A549 (cell line): ENCODE results near the gene ABCF2. TPM values are rescaled to one million over a fixed set of nuclear protein-coding genes. Genes with fewer than 3 reads are reported as not detected.

ENCODE experiments used
- ATAC-seq, 2 experiments: fragments of 200-7000 bp in 1 of 2; fragments of >200 bp in 1 of 2; cut with Nextera tagmentation in 1 of 2; cut with Tn5 transposase in 1 of 2; 3 replicates each; pipeline versions ENCODE4 v1.8.0 to v1.9.1; 2018 to 2020; ENCODE audit warnings: mild to moderate bottlenecking in 1 of 2, moderate library complexity in 1 of 2
- CTCF ChIA-PET: fragments of 300-600 bp; sonication (Branson Sonifier 250); formaldehyde crosslinking; extraction: SDS; loops from one replicate; lab custom pipeline; 2021; ENCODE audit warnings: antibody characterized with exemption, inconsistent platforms; lab: Yijun Ruan, JAX
- POLR2A ChIA-PET: fragments of 350-600 bp; formaldehyde crosslinking; extraction: SDS; loops from one replicate; lab custom pipeline; 2021; ENCODE audit warnings: antibody characterized with exemption, inconsistent platforms; lab: Yijun Ruan, JAX
- DNase-seq, 2 experiments: peaks; one replicate each; pipeline versions ENCODE4 v3.0.0 to v3.0.0-alpha.2; 2011 to 2016; ENCODE audit warnings: low read depth in 1 of 2, low spot score in 1 of 2
- FAIRE-seq: peaks from 2 replicates; lab custom pipeline; 2011; peaks lifted over from hg19 to GRCh38; lab: Jason Lieb, UNC
- H3K27ac ChIP-seq, 2 experiments: fragments of >200 bp; sonication (Bioruptor Twin); formaldehyde crosslinking; 3 replicates each; pipeline ENCODE4 v1.5.1; 2016 to 2017
- H3K4me1 ChIP-seq: fragments of >200 bp; sonication (Bioruptor Twin); formaldehyde crosslinking; 3 replicates; pipeline ENCODE4 v1.6.1; 2016
- H3K4me2 ChIP-seq: fragments of >200 bp; sonication (Bioruptor Twin); formaldehyde crosslinking; 3 replicates; pipeline ENCODE4 v1.6.1; 2016
- H3K4me3 ChIP-seq: fragments of >200 bp; sonication (Bioruptor Twin); formaldehyde crosslinking; 3 replicates; pipeline ENCODE4 v1.5.1; 2016
- H3K9me3 ChIP-seq: fragments of >200 bp; sonication (Bioruptor Twin); formaldehyde crosslinking; 3 replicates; pipeline ENCODE4 v1.6.1; 2016
- ATOH8 ChIP-seq: fragments of 250-450 bp; sonication (Bioruptor Pico); IDR thresholded peaks from 2 replicates; pipeline ENCODE4 v1.5.0; 2020; ENCODE audit warnings: low read depth, mild to moderate bottlenecking, moderate library complexity
- CBX2 ChIP-seq: fragments of 200-600 bp; sonication (generic); IDR thresholded peaks from 2 replicates; pipeline ENCODE4 v1.6.1; 2016; ENCODE audit warnings: low read depth, mild to moderate bottlenecking, borderline replicate concordance
- CEBPB ChIP-seq, 2 experiments: fragments of >200 bp in 1 of 2; sonication (Bioruptor Twin) in 1 of 2; formaldehyde crosslinking in 1 of 2; IDR thresholded peaks; 2 replicates each; pipeline ENCODE4 v1.6.1; 2012 to 2016
- CTCF ChIP-seq: fragments of >200 bp; sonication (Bioruptor Twin); formaldehyde crosslinking; IDR thresholded peaks from 3 replicates; pipeline ENCODE4 v1.5.1; 2016
- E2F6 ChIP-seq: IDR thresholded peaks from 2 replicates; pipeline ENCODE4 v1.6.1; 2012; ENCODE audit warnings: low read depth, borderline replicate concordance
- ESRRA ChIP-seq: fragments of 150-350 bp; IDR thresholded peaks from 2 replicates; pipeline ENCODE4 v1.6.1; 2014; ENCODE audit warnings: mild to moderate bottlenecking, low read length, borderline replicate concordance
- FOSL2 ChIP-seq, 2 experiments: fragments of 450-650 bp in 1 of 2; fragments of >200 bp in 1 of 2; sonication (Bioruptor Twin) in 1 of 2; formaldehyde crosslinking; IDR thresholded peaks; 2 replicates each; pipeline versions ENCODE4 v1.5.0 to v1.6.1; 2016 to 2020; ENCODE audit warnings: mild to moderate bottlenecking in 1 of 2, moderate library complexity in 1 of 2
- HMGXB4 ChIP-seq: fragments of 250-450 bp; sonication (Bioruptor Pico); IDR thresholded peaks from 2 replicates; pipeline ENCODE4 v1.5.0; 2021; ENCODE audit warnings: mild to moderate bottlenecking, moderate library complexity, borderline replicate concordance
- HOXB5 ChIP-seq: fragments of 250-450 bp; sonication (Bioruptor Pico); IDR thresholded peaks from 2 replicates; pipeline ENCODE4 v1.5.0; 2020; ENCODE audit warnings: mild to moderate bottlenecking, moderate library complexity
- KDM1A ChIP-seq: fragments of 200-600 bp; sonication (generic); IDR thresholded peaks from 2 replicates; pipeline ENCODE4 v1.6.1; 2016; ENCODE audit warnings: low read depth, mild to moderate bottlenecking
- MAZ ChIP-seq: fragments of 150-350 bp; IDR thresholded peaks from 2 replicates; pipeline ENCODE4 v1.6.1; 2014; ENCODE audit warnings: antibody characterized with exemption, low read depth, low read length, borderline replicate concordance
- MYC ChIP-seq: IDR thresholded peaks from 2 replicates; pipeline ENCODE4 v1.6.1; 2012; ENCODE audit warnings: mild to moderate bottlenecking, inconsistent platforms, low read length, improper control_type of control experiment, borderline replicate concordance
- NR3C1 ChIP-seq: fragments of >200 bp; sonication (Bioruptor Twin); formaldehyde crosslinking; IDR thresholded peaks from 3 replicates; pipeline ENCODE4 v1.6.1; 2017
- PHF8 ChIP-seq: fragments of 200-600 bp; sonication (generic); IDR thresholded peaks from 2 replicates; pipeline ENCODE4 v1.6.1; 2016; ENCODE audit warnings: low read depth, mild to moderate bottlenecking, antibody characterized with exemption, moderate library complexity, borderline replicate concordance
- POLR2A ChIP-seq: IDR thresholded peaks from 2 replicates; pipeline ENCODE4 v1.6.1; 2012; ENCODE audit warnings: mild to moderate bottlenecking, low read length
- POLR2AphosphoS2 ChIP-seq: conservative IDR thresholded peaks from 2 replicates; pipeline ENCODE4 v1.6.1; 2012; ENCODE audit warnings: low read length, improper control_type of control experiment, inconsistent platforms
- ZC3H11A ChIP-seq: fragments of 450-650 bp; IDR thresholded peaks from 2 replicates; pipeline ENCODE4 v1.6.1; 2014; ENCODE audit warnings: antibody characterized with exemption, mild to moderate bottlenecking
- ZFP36 ChIP-seq: fragments of 450-650 bp; IDR thresholded peaks from 2 replicates; pipeline ENCODE4 v1.6.1; 2014; ENCODE audit warnings: borderline replicate concordance; ENCODE audit not compliant: partially characterized antibody
- ZSCAN20 ChIP-seq: fragments of 250-450 bp; sonication (Bioruptor Pico); IDR thresholded peaks from 2 replicates; pipeline ENCODE4 v1.8.0; 2022; ENCODE audit warnings: mild to moderate bottlenecking, moderate library complexity
- WGBS: methylation state at CpG from one replicate; pipeline ENCODE4 v1.1.6; 2017; ENCODE audit errors: missing lambda C conversion rate; 5-methylcytosine and 5-hydroxymethylcytosine counted together
- polyA plus RNA-seq, 4 experiments: library from polyadenylated mRNA; depleted of rRNA in 3 of 4; stranded (reverse); fragments of >200 nt; fragmentation: RNase III in 1 of 4; extraction: RNeasy Plus Mini Kit Qiagen cat#74134 plus additional on column Dnase treatment in 1 of 4; gene quantifications; 2 replicates in 3 of 4; 3 replicates in 1 of 4; pipeline ENCODE4 v1.2.3, GENCODE V29; 2011 to 2017

Gene ABCF2
- polyA plus RNA-seq, 2 of the 4 experiments (the other 2 are of a cell fraction) = 47.8 to 70.9 TPM

GRCh38 chr7:151223728-151224127 lies 3.3 kb downstream of the ABCF2 start:
- Histone ChIP-seq H3K9me3 (no peaks in the 10 kb centered on the region), H3K4me3 (no peak overlapping the region), H3K4me1 (peaks cover 17% of the 10 kb centered on the region)
- TF ChIP-seq POLR2A = no peak
- TF ChIP-seq ESRRA = no peak
- TF ChIP-seq HMGXB4 (CRISPR knock-in tag) = no peak
- no peak for TF ChIP-seq KDM1A
- TF ChIP-seq, all 56 proteins: peak for 0
- FAIRE-seq (no peak), ATAC-seq (no peak), DNase-seq (no peak)
- Histone ChIP-seq H3K4me2 (no peak overlapping the region), H3K27ac (no peak overlapping the region)
- ChIA-PET CTCF (interaction anchor here (1.7 to 4.5 kb wide), 3 partner anchors 9 to 20 kb away, joined by 5 to 30 read pairs (median 6); no protein-coding TSS in a partner anchor), POLR2A (interaction anchor here (1.2 kb wide), 1 partner anchor 9 kb away, joined by 4 read pairs; the partner anchor contains the start of gene CHPF2)
- 95% methylated on average over 14 of the region's 14 CpGs for WGBS

GRCh38 chr7:151218170-151218569 lies 8.8 kb downstream of the ABCF2 start:
- WGBS = 94% methylated on average over 9 of the region's 9 CpGs
- Histone ChIP-seq H3K4me2 (no peak overlapping the region), H3K27ac (no peak overlapping the region), H3K4me3 (no peak overlapping the region), H3K9me3 (no peaks in the 10 kb centered on the region), H3K4me1 (no peaks in the 10 kb centered on the region)
- FAIRE-seq (no peak), DNase-seq (no peak), ATAC-seq (no peak)
- ChIA-PET POLR2A (interaction anchor here (1.3 kb wide), 1 partner anchor 9 kb away, joined by 3 read pairs; the partner anchor contains the start of gene ABCF2), CTCF (interaction anchor here (0.7 to 2.5 kb wide), 6 partner anchors 9 to 97 kb away, joined by 3 to 6 read pairs (median 3); partner anchors contain the start of gene ABCF2)
- TF ChIP-seq NR3C1 = no peak
- TF ChIP-seq ZC3H11A = no peak
- TF ChIP-seq PHF8 = no peak
- TF ChIP-seq MYC = no peak
- no peak for TF ChIP-seq CBX2
- no peak for TF ChIP-seq POLR2AphosphoS2
- TF ChIP-seq MAZ = no peak
- no peak for TF ChIP-seq ZSCAN20 (CRISPR knock-in tag)
- no peak for TF ChIP-seq HMGXB4 (CRISPR knock-in tag)
- no peak for TF ChIP-seq FOSL2 (IDR thresholded peaks at IDR 0.05)
- TF ChIP-seq FOSL2 (CRISPR knock-in tag; IDR thresholded peaks at IDR 0.05) = no peak
- no peak for TF ChIP-seq E2F6
- no peak for TF ChIP-seq CEBPB (IDR thresholded peaks at IDR 0.05)
- TF ChIP-seq CTCF = no peak
- TF ChIP-seq HOXB5 = no peak
- no peak for TF ChIP-seq ZFP36
- no peak for TF ChIP-seq ATOH8 (CRISPR knock-in tag)
- TF ChIP-seq POLR2A = no peak
- TF ChIP-seq KDM1A = no peak
